DND-41 (cell line): ENCODE data around the gene AMDHD1.
A peak's percentile ranks its signal among the peaks of the same experiment; 100 is the strongest.

Experiments used
- CTCF ChIP-seq: IDR thresholded peaks from 2 replicates; pipeline ENCODE4 v1.5.1; 2012; ENCODE audit warnings: borderline replicate concordance, low read length, moderate library complexity, mild to moderate bottlenecking; ENCODE audit not compliant: poor library complexity, severe bottlenecking; ENCODE audit errors: extremely low read depth
- EZH2 ChIP-seq: IDR thresholded peaks from 3 replicates; pipeline ENCODE4 v1.6.1; 2012; ENCODE audit warnings: borderline replicate concordance, low read depth, mild to moderate bottlenecking, moderate library complexity, low read length, inconsistent platforms; ENCODE audit not compliant: severe bottlenecking

GRCh38 chr12:95959107-95959506, 16.0 kb downstream of the AMDHD1 start:
- TF ChIP-seq CTCF: peak; percentile 47
- TF ChIP-seq EZH2: no peak
